Calu3 (cell line): ENCODE measurements around the gene MBNL1. TPM values are rescaled to one million over a fixed set of nuclear protein-coding genes. Genes with fewer than 3 reads are reported as not detected.

Source experiments
- BruUV-seq: library from RNA; stranded (reverse); fragments of 400-500 nt; replicated peaks from 2 replicates; lab custom pipeline; 2021; lab: Mats Ljungman, UMichigan
- CTCF ChIA-PET: fragments of 300-600 bp; sonication (Branson Sonifier 250); formaldehyde crosslinking; loops from one replicate; lab custom pipeline; 2022; ENCODE audit warnings: antibody characterized with exemption; lab: Charles Lee
- DNase-seq: peaks from one replicate; pipeline ENCODE4 v3.0.0; 2022
- H3K27ac Mint-ChIP-seq: one replicate; pipeline ENCODE4 v1.8.0; 2022; ENCODE audit warnings: mixed read lengths; ENCODE audit not compliant: unreplicated experiment
- H3K27me3 Mint-ChIP-seq: one replicate; pipeline ENCODE4 v1.8.0; 2022; ENCODE audit warnings: mixed read lengths; ENCODE audit not compliant: unreplicated experiment
- H3K36me3 Mint-ChIP-seq: one replicate; pipeline ENCODE4 v1.8.0; 2022; ENCODE audit warnings: mild to moderate bottlenecking, moderate library complexity, mixed read lengths; ENCODE audit not compliant: insufficient read depth, unreplicated experiment
- H3K4me1 Mint-ChIP-seq: one replicate; pipeline ENCODE4 v1.8.0; 2022; ENCODE audit warnings: mild to moderate bottlenecking, low read depth, mixed read lengths; ENCODE audit not compliant: unreplicated experiment
- H3K4me3 Mint-ChIP-seq: one replicate; pipeline ENCODE4 v1.8.0; 2022; ENCODE audit warnings: mild to moderate bottlenecking, low read depth, moderate library complexity, mixed read lengths; ENCODE audit not compliant: unreplicated experiment
- H3K9me3 Mint-ChIP-seq: one replicate; pipeline ENCODE4 v1.8.0; 2022; ENCODE audit warnings: low read depth, mixed read lengths; ENCODE audit not compliant: unreplicated experiment
- intact Hi-C: fragments of 100-400 bp; cut with micrococcal nuclease; formaldehyde crosslinking; loops from one replicate; pipeline ENCODE4 v1.10.0; 2022; ENCODE audit not compliant: unreplicated experiment
- total RNA-seq: library from RNA; stranded (reverse); gene quantifications from 2 replicates; pipeline ENCODE4 v1.2.3, GENCODE V29; 2022
- TF ChIP-seq, protein P1 (sequence below): fragments of 200-600 bp; IDR thresholded peaks from one replicate; pipeline ENCODE4 v1.8.0; 2022; ENCODE audit warnings: antibody characterized with exemption; ENCODE audit not compliant: unreplicated experiment

The MBNL1 gene
- total RNA-seq, 1 experiment from 2014 or later = 183 TPM

DNA sequence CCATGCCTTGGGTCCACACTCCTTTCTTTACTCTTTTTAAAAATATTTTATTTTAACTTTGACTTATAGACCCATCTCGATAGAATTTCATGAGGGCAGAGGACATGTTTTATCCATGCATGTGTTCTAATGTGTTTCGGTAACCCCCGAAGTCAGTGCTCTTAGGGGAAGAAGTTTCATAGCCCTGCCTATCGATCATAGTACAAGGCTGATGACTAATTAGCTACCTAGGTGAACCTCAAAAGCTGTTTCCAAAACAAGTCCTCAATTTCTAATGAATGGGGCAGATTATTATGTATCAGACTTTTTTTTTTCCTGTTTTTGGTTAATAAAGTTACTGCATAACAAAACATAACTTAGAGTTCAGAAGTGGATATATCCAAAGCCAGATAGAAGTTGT, 82.0 kb downstream of the MBNL1 start:
- H3K27ac Mint-ChIP-seq = no peak overlapping the region
- H3K27me3 Mint-ChIP-seq = no peaks in the 10 kb centered on the region
- H3K9me3 Mint-ChIP-seq = no peaks in the 10 kb centered on the region
- TF ChIP-seq, protein P1, sequence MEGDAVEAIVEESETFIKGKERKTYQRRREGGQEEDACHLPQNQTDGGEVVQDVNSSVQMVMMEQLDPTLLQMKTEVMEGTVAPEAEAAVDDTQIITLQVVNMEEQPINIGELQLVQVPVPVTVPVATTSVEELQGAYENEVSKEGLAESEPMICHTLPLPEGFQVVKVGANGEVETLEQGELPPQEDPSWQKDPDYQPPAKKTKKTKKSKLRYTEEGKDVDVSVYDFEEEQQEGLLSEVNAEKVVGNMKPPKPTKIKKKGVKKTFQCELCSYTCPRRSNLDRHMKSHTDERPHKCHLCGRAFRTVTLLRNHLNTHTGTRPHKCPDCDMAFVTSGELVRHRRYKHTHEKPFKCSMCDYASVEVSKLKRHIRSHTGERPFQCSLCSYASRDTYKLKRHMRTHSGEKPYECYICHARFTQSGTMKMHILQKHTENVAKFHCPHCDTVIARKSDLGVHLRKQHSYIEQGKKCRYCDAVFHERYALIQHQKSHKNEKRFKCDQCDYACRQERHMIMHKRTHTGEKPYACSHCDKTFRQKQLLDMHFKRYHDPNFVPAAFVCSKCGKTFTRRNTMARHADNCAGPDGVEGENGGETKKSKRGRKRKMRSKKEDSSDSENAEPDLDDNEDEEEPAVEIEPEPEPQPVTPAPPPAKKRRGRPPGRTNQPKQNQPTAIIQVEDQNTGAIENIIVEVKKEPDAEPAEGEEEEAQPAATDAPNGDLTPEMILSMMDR = no peak
- no peak for DNase-seq
- H3K36me3 Mint-ChIP-seq = no peaks in the 10 kb centered on the region
- CTCF ChIA-PET = no interaction called here
- H3K4me3 Mint-ChIP-seq = no peak overlapping the region
- H3K4me1 Mint-ChIP-seq = no peaks in the 10 kb centered on the region
- no TSS peak for BruUV-seq
- intact Hi-C loops = no loop called here

DNA sequence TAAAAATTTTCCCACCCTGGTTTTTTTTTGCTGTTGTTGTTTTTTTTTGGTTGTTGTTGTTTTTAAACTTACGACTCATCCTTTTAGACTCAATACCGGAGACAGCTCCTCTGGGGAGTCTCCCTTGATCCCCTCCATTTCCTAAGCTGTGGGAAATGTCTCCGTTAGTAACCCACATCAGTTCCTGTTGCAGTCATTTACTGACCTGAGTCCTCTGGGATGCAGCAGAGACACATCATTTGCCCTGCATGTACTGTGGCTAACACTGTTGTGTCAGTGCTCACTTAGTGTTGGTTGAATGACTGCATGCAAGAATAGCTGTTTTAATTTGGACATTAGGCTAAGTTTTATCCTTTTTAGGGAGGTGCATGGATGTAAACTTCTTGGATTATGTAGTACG, 83.8 kb downstream of the MBNL1 start:
- no peak overlapping the region for H3K27ac Mint-ChIP-seq
- intact Hi-C loops = no loop called here
- H3K4me3 Mint-ChIP-seq = no peak overlapping the region
- no peak for DNase-seq
- CTCF ChIA-PET = interaction anchor here (0.8 kb wide), 1 partner anchor 127 kb away, joined by 3 read pairs; no protein-coding TSS in a partner anchor
- TF ChIP-seq, protein P1 = no peak
- BruUV-seq = no TSS peak
- no peaks in the 10 kb centered on the region for H3K9me3 Mint-ChIP-seq
- H3K27me3 Mint-ChIP-seq = no peaks in the 10 kb centered on the region
- peaks cover 6% of the 10 kb centered on the region for H3K4me1 Mint-ChIP-seq
- H3K36me3 Mint-ChIP-seq = no peaks in the 10 kb centered on the region

DNA sequence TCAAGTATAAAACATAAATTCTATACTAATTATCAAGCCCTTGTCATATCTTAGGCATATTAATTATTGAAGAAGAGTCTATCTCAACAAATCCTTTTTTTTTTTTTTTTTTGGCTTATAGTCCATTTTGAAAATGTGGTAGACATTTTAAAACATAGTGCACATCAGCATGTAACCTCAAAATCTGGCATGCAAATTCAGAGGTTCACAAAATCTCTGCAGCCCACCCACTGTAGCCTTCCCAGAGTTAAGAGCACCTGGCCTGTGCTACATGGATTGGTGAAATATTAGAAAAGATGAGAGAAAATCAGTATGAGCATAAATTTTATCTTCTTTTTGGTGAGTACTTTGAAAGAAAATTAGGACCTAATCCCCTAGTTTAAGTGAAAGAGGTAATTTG, 84.8 kb downstream of the MBNL1 start:
- BruUV-seq = no TSS peak

DNA sequence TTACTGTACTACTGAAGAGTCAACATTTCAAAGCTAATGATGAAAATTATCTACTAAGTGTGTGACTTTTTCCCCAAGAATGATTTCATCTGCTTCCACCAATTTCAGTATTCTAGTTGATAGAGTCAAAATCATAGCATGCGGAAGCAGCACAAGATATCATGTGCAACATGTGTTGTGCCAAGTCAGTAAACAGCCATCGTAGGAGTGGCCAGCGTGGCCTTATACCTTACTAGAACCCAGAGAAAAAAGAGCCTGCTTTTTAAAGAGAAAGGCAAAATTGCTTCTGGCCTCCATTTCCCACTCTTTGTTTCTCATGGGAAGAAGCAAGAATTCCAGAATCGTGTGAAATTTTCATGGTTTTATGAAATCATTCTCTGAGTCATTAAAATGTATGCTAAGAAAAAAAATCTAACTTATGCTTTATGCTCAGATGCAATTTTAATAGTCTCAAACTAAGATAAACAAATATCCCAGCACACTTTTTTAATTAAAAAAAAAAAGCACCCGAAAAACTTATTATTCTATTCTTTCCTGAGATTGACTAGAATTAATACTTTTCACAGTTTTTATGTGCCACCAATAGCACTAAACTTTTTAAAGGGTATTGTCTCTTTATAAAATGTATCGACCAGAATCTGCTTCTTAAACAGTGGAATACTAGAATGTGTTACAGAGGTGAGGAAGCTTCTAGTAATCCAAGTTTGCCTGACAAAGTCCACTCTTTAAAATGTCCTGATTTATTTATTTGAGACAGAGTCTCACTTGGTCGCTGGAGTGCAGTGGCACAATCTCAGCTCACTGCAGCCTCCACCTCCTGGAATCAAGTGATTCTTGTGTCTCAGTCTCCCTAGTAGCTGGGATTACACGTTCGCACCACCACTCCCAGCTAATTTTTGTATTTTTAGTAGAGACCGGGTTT, 87.3 kb downstream of the MBNL1 start:
- CTCF ChIA-PET = interaction anchor here (0.8 kb wide), 1 partner anchor 10 kb away, joined by 4 read pairs; no protein-coding TSS in a partner anchor
- Mint-ChIP-seq H3K27ac (no peak overlapping the region), H3K4me3 (no peak overlapping the region), H3K9me3 (no peaks in the 10 kb centered on the region), H3K36me3 (peaks cover under 1% of the 10 kb centered on the region), H3K4me1 (peaks cover 34% of the 10 kb centered on the region), H3K27me3 (no peaks in the 10 kb centered on the region)
- no peak for DNase-seq
- no TSS peak for BruUV-seq
- TF ChIP-seq, protein P1 = no peak
- intact Hi-C loops = no loop called here

More for the DNA sequence above, 84.8 kb downstream of the MBNL1 start:
- H3K4me1 Mint-ChIP-seq = peaks cover 14% of the 10 kb centered on the region
- H3K27me3 Mint-ChIP-seq = no peaks in the 10 kb centered on the region
- no peaks in the 10 kb centered on the region for H3K36me3 Mint-ChIP-seq
- intact Hi-C loops = no loop called here
- TF ChIP-seq, protein P1 = no peak
- no peak overlapping the region for H3K27ac Mint-ChIP-seq
- no peaks in the 10 kb centered on the region for H3K9me3 Mint-ChIP-seq
- no peak overlapping the region for H3K4me3 Mint-ChIP-seq
- CTCF ChIA-PET = no interaction called here
- no peak for DNase-seq
